Measurements from ENCODE around the gene MINDY1.

MINDY1 gene

DNA sequence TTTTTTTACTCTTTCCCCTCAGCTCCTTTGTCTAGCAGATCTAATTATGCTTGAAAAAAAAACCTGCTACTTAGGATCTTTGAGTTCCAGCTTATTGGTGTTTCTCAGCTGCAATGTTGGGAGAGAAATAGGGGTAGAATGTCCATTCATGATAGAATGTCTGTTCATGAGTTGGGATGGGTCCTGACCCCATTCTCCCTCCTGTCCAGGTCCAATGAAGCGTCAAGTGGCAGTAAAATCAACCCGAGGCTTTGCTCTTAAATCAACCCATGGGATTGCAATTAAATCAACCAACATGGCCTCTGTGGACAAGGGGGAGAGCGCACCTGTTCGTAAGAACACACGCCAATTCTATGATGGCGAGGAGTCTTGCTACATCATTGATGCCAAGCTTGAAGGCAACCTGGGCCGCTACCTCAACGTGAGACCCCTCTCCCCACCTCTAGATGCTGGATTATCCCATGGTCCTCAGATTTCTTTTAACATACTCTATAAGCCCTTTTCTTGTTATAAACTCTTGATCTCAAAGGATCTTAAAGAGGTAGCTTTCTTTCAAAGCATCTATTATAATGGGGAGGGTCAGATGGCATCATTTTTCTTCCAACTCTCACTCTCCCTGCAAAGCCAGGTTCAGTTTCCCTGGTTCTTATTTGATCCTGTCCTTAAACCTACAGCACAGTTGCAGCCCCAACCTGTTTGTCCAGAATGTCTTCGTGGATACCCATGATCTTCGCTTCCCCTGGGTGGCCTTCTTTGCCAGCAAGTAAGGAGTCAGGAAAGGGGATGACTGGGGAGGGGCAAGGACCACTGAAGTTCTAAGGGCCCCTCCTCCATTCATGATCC is 43.2 kb downstream of the MINDY1 start:
- ATAC-seq = no peak

DNA sequence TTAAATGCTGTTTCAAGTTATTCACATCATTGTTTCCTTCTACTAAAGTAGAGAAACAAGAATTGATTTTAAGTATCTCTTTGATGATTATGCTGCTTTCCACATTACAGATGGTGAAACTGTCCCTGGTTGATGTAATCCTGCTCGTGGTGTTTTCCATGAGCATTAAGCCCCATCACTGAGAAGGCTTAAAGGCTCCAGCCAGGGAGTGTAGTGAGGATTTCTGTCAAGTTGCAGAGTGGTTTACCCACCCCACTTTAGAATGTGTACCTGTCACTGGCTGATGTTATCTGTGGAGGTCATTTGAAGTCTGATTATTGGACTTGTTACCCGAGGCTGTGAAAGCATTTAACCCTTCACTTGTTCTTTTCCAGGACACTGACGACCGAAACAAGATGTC is 44.9 kb downstream of the MINDY1 start:
- ATAC-seq = no peak

DNA sequence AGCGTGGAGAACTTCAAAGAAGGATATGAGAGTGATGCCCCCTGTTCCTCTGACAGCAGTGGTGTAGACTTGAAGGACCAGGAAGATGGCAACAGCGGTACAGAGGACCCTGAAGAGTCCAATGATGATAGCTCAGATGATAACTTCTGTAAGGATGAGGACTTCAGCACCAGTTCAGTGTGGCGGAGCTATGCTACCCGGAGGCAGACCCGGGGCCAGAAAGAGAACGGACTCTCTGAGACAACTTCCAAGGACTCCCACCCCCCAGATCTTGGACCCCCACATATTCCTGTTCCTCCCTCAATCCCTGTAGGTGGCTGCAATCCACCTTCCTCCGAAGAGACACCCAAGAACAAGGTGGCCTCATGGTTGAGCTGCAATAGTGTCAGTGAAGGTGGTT is 46.1 kb downstream of the MINDY1 start:
- no peak for ATAC-seq

DNA sequence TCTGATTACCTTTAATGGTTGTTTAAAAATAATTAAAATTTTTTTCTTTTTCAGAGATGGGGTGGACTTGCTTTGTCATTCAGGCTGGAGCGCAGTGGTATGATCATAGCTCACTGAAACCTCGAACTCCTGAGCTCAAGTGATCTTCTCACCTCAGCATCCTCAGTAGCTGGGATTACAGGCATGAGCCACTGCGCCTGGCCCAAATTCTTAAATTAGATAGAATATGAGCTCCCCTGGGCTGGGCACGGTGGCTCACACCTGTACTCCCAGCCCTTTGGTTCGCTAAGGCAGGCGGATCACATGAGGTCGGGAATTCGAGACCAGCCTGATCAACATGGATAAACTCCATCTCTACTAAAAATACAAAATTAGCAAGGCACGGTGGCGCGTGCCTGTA is 49.0 kb downstream of the MINDY1 start:
- ATAC-seq = no peak

DNA sequence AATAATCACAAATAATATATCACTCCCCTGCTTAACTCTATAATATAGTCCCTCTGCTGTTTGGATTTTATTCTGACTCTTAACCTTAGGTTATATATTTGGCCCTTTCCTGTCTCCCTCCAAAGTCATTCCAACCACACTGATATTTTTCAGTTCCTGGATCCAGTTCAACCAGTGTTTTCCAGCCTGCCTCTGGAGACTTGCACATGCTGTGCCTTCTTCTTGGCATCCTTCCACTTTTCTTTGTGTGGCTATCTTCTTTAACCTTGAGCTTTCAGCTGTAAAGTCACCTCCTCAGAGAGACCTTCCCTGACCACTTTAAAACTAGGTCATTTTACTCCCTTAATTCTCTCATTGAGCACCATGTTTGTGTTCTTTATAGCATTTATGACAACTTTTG is 51.4 kb downstream of the MINDY1 start:
- ATAC-seq = no peak

DNA sequence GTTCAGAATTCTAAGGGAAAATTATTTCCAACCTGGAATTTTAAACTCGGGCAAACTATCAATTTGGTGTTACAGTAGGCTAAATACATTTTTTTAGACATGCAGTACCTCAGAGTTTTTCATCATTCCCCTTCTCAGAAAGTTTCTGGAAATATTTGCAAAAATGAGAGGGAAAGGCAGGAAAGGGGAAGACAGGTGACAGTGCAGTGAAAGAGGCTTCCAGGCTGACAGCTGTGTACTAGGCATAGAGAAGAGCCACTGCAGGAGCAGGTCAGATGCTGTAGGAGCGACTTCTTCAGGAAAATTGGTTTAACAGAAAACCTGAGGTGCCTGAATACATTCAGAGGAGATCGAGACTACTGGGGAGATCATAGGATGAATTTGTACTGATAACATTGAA is 52.0 kb downstream of the MINDY1 start:
- no peak for ATAC-seq
